ENCODE results near the gene NETO2.

DNA sequence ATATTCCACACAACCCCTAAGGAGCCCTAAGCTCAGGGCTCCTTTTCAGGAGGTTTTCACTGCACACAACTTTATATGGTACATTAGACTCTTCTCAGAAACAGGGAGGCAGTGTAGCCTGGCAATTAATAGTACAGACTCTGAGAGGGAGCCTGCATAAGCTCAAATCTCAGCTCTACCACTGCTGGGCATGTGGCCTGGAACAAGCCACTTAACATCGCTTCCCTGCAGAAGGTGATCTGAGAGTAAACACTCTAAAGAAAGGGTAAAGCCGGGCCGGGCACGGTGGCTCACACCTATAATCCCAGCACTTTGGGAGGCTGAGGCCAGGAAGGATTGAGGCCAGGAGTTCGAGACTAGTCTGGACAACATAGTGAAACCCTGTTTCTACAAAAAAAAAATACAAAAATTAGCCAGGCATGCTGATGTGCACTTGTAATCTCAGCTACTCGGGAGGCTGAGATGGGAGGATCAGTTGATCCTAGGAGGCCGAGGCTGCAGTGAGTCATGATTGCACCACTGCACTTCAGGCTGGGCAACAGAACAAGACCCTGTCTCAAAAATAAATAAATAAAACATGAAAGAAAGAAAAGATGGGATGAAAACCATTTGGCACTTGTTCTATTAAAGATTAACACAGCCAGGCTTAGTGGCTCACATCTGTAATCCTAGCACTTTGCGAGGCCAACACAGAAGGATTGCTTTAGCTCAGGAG is 99.6 kb downstream of the NETO2 start:
- TF ChIP-seq, protein P1, sequence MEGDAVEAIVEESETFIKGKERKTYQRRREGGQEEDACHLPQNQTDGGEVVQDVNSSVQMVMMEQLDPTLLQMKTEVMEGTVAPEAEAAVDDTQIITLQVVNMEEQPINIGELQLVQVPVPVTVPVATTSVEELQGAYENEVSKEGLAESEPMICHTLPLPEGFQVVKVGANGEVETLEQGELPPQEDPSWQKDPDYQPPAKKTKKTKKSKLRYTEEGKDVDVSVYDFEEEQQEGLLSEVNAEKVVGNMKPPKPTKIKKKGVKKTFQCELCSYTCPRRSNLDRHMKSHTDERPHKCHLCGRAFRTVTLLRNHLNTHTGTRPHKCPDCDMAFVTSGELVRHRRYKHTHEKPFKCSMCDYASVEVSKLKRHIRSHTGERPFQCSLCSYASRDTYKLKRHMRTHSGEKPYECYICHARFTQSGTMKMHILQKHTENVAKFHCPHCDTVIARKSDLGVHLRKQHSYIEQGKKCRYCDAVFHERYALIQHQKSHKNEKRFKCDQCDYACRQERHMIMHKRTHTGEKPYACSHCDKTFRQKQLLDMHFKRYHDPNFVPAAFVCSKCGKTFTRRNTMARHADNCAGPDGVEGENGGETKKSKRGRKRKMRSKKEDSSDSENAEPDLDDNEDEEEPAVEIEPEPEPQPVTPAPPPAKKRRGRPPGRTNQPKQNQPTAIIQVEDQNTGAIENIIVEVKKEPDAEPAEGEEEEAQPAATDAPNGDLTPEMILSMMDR (IDR thresholded peaks at IDR 0.05), result no peak
- TF ChIP-seq POLR2AphosphoS5 (IDR thresholded peaks at IDR 0.05), result no peak

Data from esophagus muscularis mucosa (tissue), 3 donors.